PC-3 (cell line): ENCODE data around the gene SPDEF.

Experiments
- EZH2 ChIP-seq: fragments of 300-600 bp; sonication (generic); IDR thresholded peaks from one replicate; pipeline ENCODE4 v1.6.1; 2017; ENCODE audit warnings: antibody characterized with exemption, mild to moderate bottlenecking, low read length; ENCODE audit not compliant: unreplicated experiment
- TF ChIP-seq, protein P1 (sequence below): fragments of 300-600 bp; sonication (generic); conservative IDR thresholded peaks from 2 replicates; pipeline ENCODE4 v1.5.1; 2017; ENCODE audit warnings: antibody characterized with exemption, low read depth, mild to moderate bottlenecking, low read length

DNA sequence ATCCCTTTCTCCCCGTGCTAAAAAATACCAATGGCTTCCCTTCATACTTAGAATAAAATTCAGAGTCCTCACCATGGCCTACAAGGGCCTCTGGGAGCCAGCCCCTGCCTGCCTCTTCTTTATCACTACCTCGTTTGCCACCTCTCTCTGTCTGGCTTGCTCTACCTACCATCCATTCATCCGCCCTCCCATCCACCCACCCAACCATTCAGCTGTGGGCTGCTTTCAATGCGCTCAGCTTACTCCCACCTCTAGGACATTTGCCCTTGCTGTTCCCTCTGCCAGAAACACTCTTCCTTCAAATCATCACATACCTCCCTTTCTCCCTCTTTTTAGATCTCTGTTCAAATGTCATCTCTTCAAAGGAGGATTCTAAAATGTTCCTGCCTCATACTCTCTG lies 45.8 kb downstream of the SPDEF start:
- TF ChIP-seq, protein P1, sequence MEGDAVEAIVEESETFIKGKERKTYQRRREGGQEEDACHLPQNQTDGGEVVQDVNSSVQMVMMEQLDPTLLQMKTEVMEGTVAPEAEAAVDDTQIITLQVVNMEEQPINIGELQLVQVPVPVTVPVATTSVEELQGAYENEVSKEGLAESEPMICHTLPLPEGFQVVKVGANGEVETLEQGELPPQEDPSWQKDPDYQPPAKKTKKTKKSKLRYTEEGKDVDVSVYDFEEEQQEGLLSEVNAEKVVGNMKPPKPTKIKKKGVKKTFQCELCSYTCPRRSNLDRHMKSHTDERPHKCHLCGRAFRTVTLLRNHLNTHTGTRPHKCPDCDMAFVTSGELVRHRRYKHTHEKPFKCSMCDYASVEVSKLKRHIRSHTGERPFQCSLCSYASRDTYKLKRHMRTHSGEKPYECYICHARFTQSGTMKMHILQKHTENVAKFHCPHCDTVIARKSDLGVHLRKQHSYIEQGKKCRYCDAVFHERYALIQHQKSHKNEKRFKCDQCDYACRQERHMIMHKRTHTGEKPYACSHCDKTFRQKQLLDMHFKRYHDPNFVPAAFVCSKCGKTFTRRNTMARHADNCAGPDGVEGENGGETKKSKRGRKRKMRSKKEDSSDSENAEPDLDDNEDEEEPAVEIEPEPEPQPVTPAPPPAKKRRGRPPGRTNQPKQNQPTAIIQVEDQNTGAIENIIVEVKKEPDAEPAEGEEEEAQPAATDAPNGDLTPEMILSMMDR, result no peak
- no peak for TF ChIP-seq EZH2
